Keratinocyte (primary cell): ENCODE data around the gene RBSN. TPM values are rescaled to one million over a fixed set of nuclear protein-coding genes. Genes with fewer than 3 reads are reported as not detected.

Source experiments
- DNase-seq: peaks from one replicate; pipeline ENCODE4 v3.0.0-alpha.2; 2011; ENCODE audit warnings: low read depth, missing footprints, low spot score
- FAIRE-seq: peaks from 2 replicates; lab custom pipeline; 2011; peaks lifted over from hg19 to GRCh38; lab: Jason Lieb, UNC
- H2AFZ ChIP-seq: 2 replicates; pipeline ENCODE4 v1.6.0; 2012; ENCODE audit warnings: low read length, control low read depth, inconsistent platforms; ENCODE audit not compliant: control insufficient read depth
- H3K27ac ChIP-seq: 2 replicates; pipeline ENCODE4 v1.5.1; 2011; ENCODE audit warnings: low read length; ENCODE audit not compliant: control insufficient read depth, insufficient read depth
- H3K27me3 ChIP-seq: 3 replicates; pipeline ENCODE4 v1.6.0; 2011; ENCODE audit warnings: low read length; ENCODE audit not compliant: control insufficient read depth, insufficient read depth; ENCODE audit errors: extremely low read depth
- H3K36me3 ChIP-seq, 2 experiments: 2 replicates in 1 of 2; 3 replicates in 1 of 2; pipeline ENCODE4 v1.5.1; 2011; ENCODE audit warnings: low read length in 2 of 2, mild to moderate bottlenecking in 1 of 2; ENCODE audit not compliant: control insufficient read depth in 2 of 2, insufficient read depth in 2 of 2; ENCODE audit errors: extremely low read depth in 1 of 2
- H3K4me1 ChIP-seq: 3 replicates; pipeline ENCODE4 v1.5.1; 2011; ENCODE audit warnings: low read length; ENCODE audit not compliant: control insufficient read depth, insufficient read depth; ENCODE audit errors: extremely low read depth
- H3K4me2 ChIP-seq: 3 replicates; pipeline ENCODE4 v1.6.0; 2011; ENCODE audit warnings: low read depth, low read length; ENCODE audit not compliant: control insufficient read depth, insufficient read depth; ENCODE audit errors: extremely low read depth
- H3K4me3 ChIP-seq, 3 experiments: fragments of 200-600 bp in 1 of 3; sonication (generic) in 1 of 3; 2 replicates in 2 of 3; 3 replicates in 1 of 3; pipeline ENCODE4 v1.5.1; 2011 to 2016; ENCODE audit warnings: low read length in 3 of 3, mild to moderate bottlenecking in 3 of 3, control low read depth in 2 of 3, inconsistent platforms in 1 of 3, low read depth in 1 of 3, mixed read lengths in 1 of 3, mixed run types in 1 of 3, moderate library complexity in 1 of 3; ENCODE audit not compliant: control insufficient read depth in 2 of 3, insufficient read depth in 2 of 3; ENCODE audit errors: extremely low read depth in 1 of 3
- H3K79me2 ChIP-seq: 2 replicates; pipeline ENCODE4 v1.6.0; 2012; ENCODE audit warnings: low read length; ENCODE audit not compliant: control insufficient read depth, insufficient read depth
- H3K9ac ChIP-seq: 3 replicates; pipeline ENCODE4 v1.6.0; 2011; ENCODE audit warnings: low read length; ENCODE audit not compliant: control insufficient read depth, insufficient read depth; ENCODE audit errors: extremely low read depth
- H3K9me1 ChIP-seq: 3 replicates; pipeline ENCODE4 v1.6.0; 2011; ENCODE audit warnings: low read length; ENCODE audit not compliant: control insufficient read depth, insufficient read depth; ENCODE audit errors: extremely low read depth
- H3K9me3 ChIP-seq: 2 replicates; pipeline ENCODE4 v1.5.1; 2012; ENCODE audit warnings: low read depth, low read length; ENCODE audit not compliant: control insufficient read depth
- H4K20me1 ChIP-seq: 3 replicates; pipeline ENCODE4 v1.6.0; 2011; ENCODE audit warnings: low read length; ENCODE audit not compliant: control insufficient read depth, insufficient read depth; ENCODE audit errors: extremely low read depth
- CTCF ChIP-seq, 3 experiments: IDR thresholded peaks in 1 of 3; conservative IDR thresholded peaks in 1 of 3; optimal IDR thresholded peaks in 1 of 3; 2 replicates in 2 of 3; 3 replicates in 1 of 3; pipeline versions ENCODE3 to v1.5.1; 2011; ENCODE audit warnings: low read length in 3 of 3, mild to moderate bottlenecking in 3 of 3, moderate library complexity in 2 of 3, control low read depth in 1 of 3, inconsistent platforms in 1 of 3; ENCODE audit not compliant: insufficient read depth in 2 of 3; ENCODE audit errors: extremely low read depth in 1 of 3
- EZH2 ChIP-seq: IDR thresholded peaks from one replicate; pipeline ENCODE4 v1.6.1; 2012; ENCODE audit warnings: inconsistent platforms, mild to moderate bottlenecking, low read length, moderate library complexity
- dilution Hi-C: fragments of 300-500 bp; cut with MboI; formaldehyde crosslinking; loops from one replicate; pipeline ENCODE4 v1.7.0; 2020; ENCODE audit warnings: low sequenced_read_pairs; ENCODE audit not compliant: extremely low pct_ligation_motif_present
- polyA plus RNA-seq, 5 experiments: library from polyadenylated mRNA; depleted of rRNA in 3 of 5; stranded (reverse) in 3 of 5; stranded (forward) in 1 of 5; unstranded in 1 of 5; fragments of >200 nt; gene quantifications; 1 replicate in 1 of 5; 2 replicates in 3 of 5; 3 replicates in 1 of 5; pipeline versions ENCODE4 v1.2.1 to v1.2.3, GENCODE V29; 2011 to 2012; ENCODE audit warnings: missing spikeins in 2 of 5, low read depth in 1 of 5, low replicate concordance in 1 of 5

RBSN gene
- polyA plus RNA-seq, 1 donor (not counting 4 experiments of a cell fraction or from before 2014, with no cell fraction given): 8.4 TPM

GRCh38 chr3:15099364-15100098 is 583 bp upstream of the RBSN start:
- Histone ChIP-seq H3K27me3 (no peaks in the 10 kb centered on the region), H3K79me2 (peaks cover 22% of the 10 kb centered on the region), H3K9me1 (no peaks in the 10 kb centered on the region), H3K4me1 (peaks cover 16% of the 10 kb centered on the region), H2AFZ (peak overlapping the region; percentile 99), H3K27ac (peak overlapping the region; percentile 64), H4K20me1 (no peaks in the 10 kb centered on the region), H3K4me2 (peak overlapping the region; percentile 100), H3K4me3 (peak overlapping the region; percentile 94 to 100 (median 99)), H3K9ac (peak overlapping the region; percentile 96), H3K36me3 (peaks cover 5 to 6% of the 10 kb centered on the region in 2 experiments), H3K9me3 (no peaks in the 10 kb centered on the region)
- dilution Hi-C loops: no loop called here
- FAIRE-seq: no peak
- DNase-seq: no peak
- TF ChIP-seq CTCF (optimal IDR thresholded peaks at IDR 0.05 in 1 of 3, IDR thresholded peaks at IDR 0.05 in 1 of 3, conservative IDR thresholded peaks at IDR 0.05 in 1 of 3; ENCODE audit: extremely low read depth in 1 of 3, insufficient read depth in 2 of 3, low read length in 3 of 3): no peak
- TF ChIP-seq EZH2: no peak

DNA sequence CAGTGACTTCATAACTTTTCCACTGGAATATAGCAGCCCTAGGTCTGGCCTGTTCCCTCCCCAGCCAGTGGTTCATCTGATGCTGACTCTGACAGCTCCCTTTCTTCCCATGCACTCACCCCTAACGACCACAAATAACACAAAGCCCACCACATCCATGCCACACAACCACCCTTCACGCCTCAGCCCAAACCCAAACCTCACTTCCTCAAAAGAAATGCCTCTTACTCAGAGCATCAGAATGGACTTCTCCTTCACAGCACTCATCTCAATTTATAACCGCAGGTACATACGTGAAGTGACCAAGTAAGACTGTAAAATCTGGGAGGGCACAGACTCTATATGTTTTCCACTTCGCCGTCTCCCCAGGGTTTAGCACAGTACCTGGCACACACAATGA is 1.1 kb downstream of the RBSN start:
- H3K36me3 ChIP-seq: peaks cover 6 to 12% of the 10 kb centered on the region in 2 experiments
- H3K9me3 ChIP-seq: no peaks in the 10 kb centered on the region
- H3K9ac ChIP-seq: peak overlapping the region; percentile 96
- FAIRE-seq (no peak), DNase-seq (no peak)
- peak overlapping the region; percentile 94 to 100 (median 99) for H3K4me3 ChIP-seq
- H3K9me1 ChIP-seq: no peaks in the 10 kb centered on the region
- no peak for TF ChIP-seq CTCF (optimal IDR thresholded peaks at IDR 0.05 in 1 of 3, IDR thresholded peaks at IDR 0.05 in 1 of 3, conservative IDR thresholded peaks at IDR 0.05 in 1 of 3; ENCODE audit: extremely low read depth in 1 of 3, insufficient read depth in 2 of 3, low read length in 3 of 3)
- TF ChIP-seq EZH2: no peak
- H3K4me2 ChIP-seq: peak overlapping the region; percentile 97
- no peak overlapping the region for H2AFZ ChIP-seq
- H3K27ac ChIP-seq: peak overlapping the region; percentile 91
- no peaks in the 10 kb centered on the region for H3K27me3 ChIP-seq
- peaks cover 16% of the 10 kb centered on the region for H3K4me1 ChIP-seq
- no peaks in the 10 kb centered on the region for H4K20me1 ChIP-seq
- H3K79me2 ChIP-seq: peaks cover 22% of the 10 kb centered on the region
- dilution Hi-C loops: no loop called here
